HepG2 (cell line): Measurements from ENCODE around the gene POP7. TPM values are rescaled to one million over a fixed set of nuclear protein-coding genes. Genes with fewer than 3 reads are reported as not detected.

Experiments
- KMT2A ChIP-seq: sonication (generic); formaldehyde crosslinking; IDR thresholded peaks from 2 replicates; pipeline ENCODE4 v1.4.0; 2020; ENCODE audit warnings: missing genetic modification reagents
- MTA1 ChIP-seq: sonication (generic); formaldehyde crosslinking; IDR thresholded peaks from 2 replicates; pipeline ENCODE4 v1.4.0; 2020; ENCODE audit warnings: missing genetic modification reagents, mild to moderate bottlenecking, borderline replicate concordance
- PHF5A ChIP-seq: IDR thresholded peaks from one replicate; pipeline ENCODE4 v1.6.1; 2018; ENCODE audit warnings: low read depth, missing genetic modification reagents; ENCODE audit not compliant: unreplicated experiment
- RBM22 ChIP-seq: fragments of 200-400 bp; formaldehyde crosslinking; optimal IDR thresholded peaks from 2 replicates; pipeline ENCODE3; 2017; ENCODE audit warnings: mild to moderate bottlenecking, low read length, moderate library complexity
- SALL2 ChIP-seq: sonication (generic); formaldehyde crosslinking; IDR thresholded peaks from 2 replicates; pipeline ENCODE4 v1.8.1; 2023; ENCODE audit warnings: mild to moderate bottlenecking, missing genetic modification reagents, inconsistent platforms
- SIN3A ChIP-seq: IDR thresholded peaks from 2 replicates; pipeline ENCODE4 v1.6.1; 2011; ENCODE audit warnings: low read depth, mild to moderate bottlenecking, control low read depth, low read length, borderline replicate concordance
- SRSF9 ChIP-seq: fragments of 200-400 bp; formaldehyde crosslinking; IDR thresholded peaks from 2 replicates; pipeline ENCODE4 v1.6.1; 2018; ENCODE audit warnings: borderline replicate concordance, mild to moderate bottlenecking, low read depth, low read length; ENCODE audit not compliant: insufficient read depth, poor library complexity, severe bottlenecking
- TBX2 ChIP-seq: sonication (generic); formaldehyde crosslinking; IDR thresholded peaks from 2 replicates; pipeline ENCODE4 v1.5.0; 2020; ENCODE audit warnings: missing genetic modification reagents, mild to moderate bottlenecking, borderline replicate concordance
- TBX3 ChIP-seq: fragments of 450-650 bp; IDR thresholded peaks from 2 replicates; pipeline ENCODE4 v1.6.1; 2017; ENCODE audit warnings: antibody characterized with exemption, mild to moderate bottlenecking, inconsistent platforms, borderline replicate concordance
- ZMYM4 ChIP-seq: sonication (generic); formaldehyde crosslinking; IDR thresholded peaks from 2 replicates; pipeline ENCODE4 v1.8.1; 2023; ENCODE audit warnings: mild to moderate bottlenecking, missing genetic modification reagents
- ZSCAN31 ChIP-seq: sonication (generic); formaldehyde crosslinking; IDR thresholded peaks from 2 replicates; pipeline ENCODE4 v1.5.0; 2020; ENCODE audit warnings: low read depth, mild to moderate bottlenecking, missing genetic modification reagents
- polyA plus RNA-seq, 8 experiments: library from polyadenylated mRNA; depleted of rRNA in 3 of 8; stranded (reverse) in 7 of 8; unstranded in 1 of 8; fragments of >200 nt; fragmentation: Illumina TruSeq in 4 of 8; extraction: Trizol in 4 of 8; gene quantifications; 2 replicates each; pipeline versions ENCODE4 v1.2.1 to v1.2.3, GENCODE V29; 2011 to 2016; ENCODE audit warnings: low read depth in 4 of 8, missing spikeins in 1 of 8, mixed read lengths in 1 of 8; ENCODE audit not compliant: insufficient read depth in 1 of 8
- total RNA-seq, 5 experiments: library from RNA; depleted of rRNA; stranded (reverse); fragments of >200 nt; fragmentation: Illumina TruSeq; extraction: Trizol; gene quantifications; 2 replicates each; pipeline ENCODE4 v1.2.3, GENCODE V29; 2016; ENCODE audit warnings: low read depth in 1 of 5
- TF ChIP-seq, protein P1 (sequence below): sonication (generic); formaldehyde crosslinking; IDR thresholded peaks from 2 replicates; pipeline ENCODE4 v1.5.1; 2020; ENCODE audit warnings: mild to moderate bottlenecking, missing genetic modification reagents, borderline replicate concordance
- TF ChIP-seq, protein P2 (sequence below): sonication (generic); formaldehyde crosslinking; IDR thresholded peaks from one replicate; pipeline ENCODE4 v1.5.1; 2020; ENCODE audit warnings: mild to moderate bottlenecking, missing genetic modification reagents; ENCODE audit errors: not compliant biosample characterization

POP7 gene
- total and polyA plus RNA-seq, 2 of the 13 experiments (the other 11 are each of a cell fraction or from before 2014, with no cell fraction given), result 63.9 to 91.1 TPM

DNA sequence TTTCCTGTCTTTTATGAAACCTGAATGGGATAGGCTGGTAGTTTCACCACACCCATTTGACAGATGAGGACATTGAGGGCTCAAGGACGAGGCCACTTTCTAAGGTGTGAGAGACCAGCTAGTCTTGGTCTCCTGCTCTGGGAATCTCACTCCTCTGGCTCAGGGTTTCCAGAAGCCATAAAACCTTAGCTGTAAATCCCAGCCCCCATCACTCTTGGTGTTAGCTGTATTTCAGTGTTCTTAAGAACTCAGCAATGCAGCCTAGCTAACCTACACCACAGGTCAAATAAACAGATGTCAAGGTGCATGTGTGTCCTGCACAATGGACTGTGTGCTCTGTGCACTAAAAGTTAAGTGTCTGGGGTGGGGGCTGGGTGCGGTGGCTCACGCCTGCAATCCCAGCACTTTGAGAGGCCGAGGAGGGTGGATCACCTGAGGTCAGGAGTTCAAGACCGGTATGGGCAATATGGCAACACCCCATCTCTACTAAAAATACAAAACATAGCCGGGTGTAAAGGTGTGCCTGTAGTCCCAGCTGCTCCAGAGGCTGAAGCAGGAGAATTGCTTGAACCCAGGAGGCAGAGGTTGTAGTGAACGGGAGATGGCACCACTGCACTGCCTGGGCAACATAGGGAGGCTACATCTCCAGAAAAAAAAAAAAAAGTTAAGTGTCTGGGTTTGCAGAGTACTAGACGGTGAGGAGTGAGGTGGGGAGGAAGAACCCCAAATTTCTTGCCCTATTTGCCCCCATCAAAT lies 13.8 kb downstream of the POP7 start (continued):
- TF ChIP-seq, protein P1, sequence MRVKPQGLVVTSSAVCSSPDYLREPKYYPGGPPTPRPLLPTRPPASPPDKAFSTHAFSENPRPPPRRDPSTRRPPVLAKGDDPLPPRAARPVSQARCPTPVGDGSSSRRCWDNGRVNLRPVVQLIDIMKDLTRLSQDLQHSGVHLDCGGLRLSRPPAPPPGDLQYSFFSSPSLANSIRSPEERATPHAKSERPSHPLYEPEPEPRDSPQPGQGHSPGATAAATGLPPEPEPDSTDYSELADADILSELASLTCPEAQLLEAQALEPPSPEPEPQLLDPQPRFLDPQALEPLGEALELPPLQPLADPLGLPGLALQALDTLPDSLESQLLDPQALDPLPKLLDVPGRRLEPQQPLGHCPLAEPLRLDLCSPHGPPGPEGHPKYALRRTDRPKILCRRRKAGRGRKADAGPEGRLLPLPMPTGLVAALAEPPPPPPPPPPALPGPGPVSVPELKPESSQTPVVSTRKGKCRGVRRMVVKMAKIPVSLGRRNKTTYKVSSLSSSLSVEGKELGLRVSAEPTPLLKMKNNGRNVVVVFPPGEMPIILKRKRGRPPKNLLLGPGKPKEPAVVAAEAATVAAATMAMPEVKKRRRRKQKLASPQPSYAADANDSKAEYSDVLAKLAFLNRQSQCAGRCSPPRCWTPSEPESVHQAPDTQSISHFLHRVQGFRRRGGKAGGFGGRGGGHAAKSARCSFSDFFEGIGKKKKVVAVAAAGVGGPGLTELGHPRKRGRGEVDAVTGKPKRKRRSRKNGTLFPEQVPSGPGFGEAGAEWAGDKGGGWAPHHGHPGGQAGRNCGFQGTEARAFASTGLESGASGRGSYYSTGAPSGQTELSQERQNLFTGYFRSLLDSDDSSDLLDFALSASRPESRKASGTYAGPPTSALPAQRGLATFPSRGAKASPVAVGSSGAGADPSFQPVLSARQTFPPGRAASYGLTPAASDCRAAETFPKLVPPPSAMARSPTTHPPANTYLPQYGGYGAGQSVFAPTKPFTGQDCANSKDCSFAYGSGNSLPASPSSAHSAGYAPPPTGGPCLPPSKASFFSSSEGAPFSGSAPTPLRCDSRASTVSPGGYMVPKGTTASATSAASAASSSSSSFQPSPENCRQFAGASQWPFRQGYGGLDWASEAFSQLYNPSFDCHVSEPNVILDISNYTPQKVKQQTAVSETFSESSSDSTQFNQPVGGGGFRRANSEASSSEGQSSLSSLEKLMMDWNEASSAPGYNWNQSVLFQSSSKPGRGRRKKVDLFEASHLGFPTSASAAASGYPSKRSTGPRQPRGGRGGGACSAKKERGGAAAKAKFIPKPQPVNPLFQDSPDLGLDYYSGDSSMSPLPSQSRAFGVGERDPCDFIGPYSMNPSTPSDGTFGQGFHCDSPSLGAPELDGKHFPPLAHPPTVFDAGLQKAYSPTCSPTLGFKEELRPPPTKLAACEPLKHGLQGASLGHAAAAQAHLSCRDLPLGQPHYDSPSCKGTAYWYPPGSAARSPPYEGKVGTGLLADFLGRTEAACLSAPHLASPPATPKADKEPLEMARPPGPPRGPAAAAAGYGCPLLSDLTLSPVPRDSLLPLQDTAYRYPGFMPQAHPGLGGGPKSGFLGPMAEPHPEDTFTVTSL (CRISPR knock-in tag), result 0 out of 2 replicates have a peak, but pooled peaks have one; percentile 51
- no peak for TF ChIP-seq SIN3A
- no peak for TF ChIP-seq SALL2 (CRISPR knock-in tag)
- TF ChIP-seq, protein P2, sequence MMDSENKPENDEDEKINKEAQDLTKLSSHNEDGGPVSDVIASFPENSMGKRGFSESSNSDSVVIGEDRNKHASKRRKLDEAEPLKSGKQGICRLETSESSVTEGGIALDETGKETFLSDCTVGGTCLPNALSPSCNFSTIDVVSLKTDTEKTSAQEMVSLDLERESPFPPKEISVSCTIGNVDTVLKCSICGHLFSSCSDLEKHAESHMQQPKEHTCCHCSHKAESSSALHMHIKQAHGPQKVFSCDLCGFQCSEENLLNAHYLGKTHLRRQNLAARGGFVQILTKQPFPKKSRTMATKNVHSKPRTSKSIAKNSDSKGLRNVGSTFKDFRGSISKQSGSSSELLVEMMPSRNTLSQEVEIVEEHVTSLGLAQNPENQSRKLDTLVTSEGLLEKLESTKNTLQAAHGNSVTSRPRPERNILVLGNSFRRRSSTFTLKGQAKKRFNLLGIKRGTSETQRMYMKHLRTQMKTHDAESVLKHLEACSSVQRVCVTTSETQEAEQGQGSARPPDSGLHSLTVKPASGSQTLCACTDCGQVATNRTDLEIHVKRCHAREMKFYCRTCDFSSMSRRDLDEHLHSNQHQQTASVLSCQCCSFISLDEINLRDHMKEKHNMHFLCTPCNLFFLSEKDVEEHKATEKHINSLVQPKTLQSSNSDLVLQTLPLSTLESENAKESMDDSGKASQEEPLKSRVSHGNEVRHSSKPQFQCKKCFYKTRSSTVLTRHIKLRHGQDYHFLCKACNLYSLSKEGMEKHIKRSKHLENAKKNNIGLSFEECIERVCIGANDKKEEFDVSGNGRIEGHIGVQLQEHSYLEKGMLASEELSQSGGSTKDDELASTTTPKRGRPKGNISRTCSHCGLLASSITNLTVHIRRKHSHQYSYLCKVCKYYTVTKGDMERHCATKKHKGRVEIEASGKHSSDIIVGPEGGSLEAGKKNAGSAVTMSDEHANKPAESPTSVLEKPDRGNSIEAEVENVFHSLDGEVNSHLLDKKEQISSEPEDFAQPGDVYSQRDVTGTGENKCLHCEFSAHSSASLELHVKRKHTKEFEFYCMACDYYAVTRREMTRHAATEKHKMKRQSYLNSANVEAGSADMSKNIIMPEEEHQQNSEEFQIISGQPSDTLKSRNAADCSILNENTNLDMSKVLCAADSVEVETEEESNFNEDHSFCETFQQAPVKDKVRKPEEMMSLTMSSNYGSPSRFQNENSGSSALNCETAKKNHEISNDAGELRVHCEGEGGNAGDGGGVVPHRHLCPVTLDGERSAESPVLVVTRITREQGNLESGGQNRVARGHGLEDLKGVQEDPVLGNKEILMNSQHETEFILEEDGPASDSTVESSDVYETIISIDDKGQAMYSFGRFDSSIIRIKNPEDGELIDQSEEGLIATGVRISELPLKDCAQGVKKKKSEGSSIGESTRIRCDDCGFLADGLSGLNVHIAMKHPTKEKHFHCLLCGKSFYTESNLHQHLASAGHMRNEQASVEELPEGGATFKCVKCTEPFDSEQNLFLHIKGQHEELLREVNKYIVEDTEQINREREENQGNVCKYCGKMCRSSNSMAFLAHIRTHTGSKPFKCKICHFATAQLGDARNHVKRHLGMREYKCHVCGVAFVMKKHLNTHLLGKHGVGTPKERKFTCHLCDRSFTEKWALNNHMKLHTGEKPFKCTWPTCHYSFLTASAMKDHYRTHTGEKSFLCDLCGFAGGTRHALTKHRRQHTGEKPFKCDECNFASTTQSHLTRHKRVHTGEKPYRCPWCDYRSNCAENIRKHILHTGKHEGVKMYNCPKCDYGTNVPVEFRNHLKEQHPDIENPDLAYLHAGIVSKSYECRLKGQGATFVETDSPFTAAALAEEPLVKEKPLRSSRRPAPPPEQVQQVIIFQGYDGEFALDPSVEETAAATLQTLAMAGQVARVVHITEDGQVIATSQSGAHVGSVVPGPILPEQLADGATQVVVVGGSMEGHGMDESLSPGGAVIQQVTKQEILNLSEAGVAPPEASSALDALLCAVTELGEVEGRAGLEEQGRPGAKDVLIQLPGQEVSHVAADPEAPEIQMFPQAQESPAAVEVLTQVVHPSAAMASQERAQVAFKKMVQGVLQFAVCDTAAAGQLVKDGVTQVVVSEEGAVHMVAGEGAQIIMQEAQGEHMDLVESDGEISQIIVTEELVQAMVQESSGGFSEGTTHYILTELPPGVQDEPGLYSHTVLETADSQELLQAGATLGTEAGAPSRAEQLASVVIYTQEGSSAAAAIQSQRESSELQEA, result no peak
- TF ChIP-seq MTA1 (CRISPR knock-in tag), result peak; percentile 78; the same call in 1 of the 2 replicates
- TF ChIP-seq ZSCAN31 (CRISPR knock-in tag), result peak; percentile 77; the same call in 1 of the 2 replicates
- no peak for TF ChIP-seq RBM22
- TF ChIP-seq KMT2A, result peak; percentile 62; the same call in 1 of the 2 replicates
- TF ChIP-seq TBX3, result no peak
- TF ChIP-seq TBX2 (CRISPR knock-in tag), result peak; percentile 74
- no peak for TF ChIP-seq PHF5A
- no peak for TF ChIP-seq SRSF9
- TF ChIP-seq ZMYM4 (CRISPR knock-in tag), result peak; percentile 27; the same call in 1 of the 2 replicates
